ENCODE measurements around the gene C1QTNF8. TPM values are rescaled to one million over a fixed set of nuclear protein-coding genes. Genes with fewer than 3 reads are reported as not detected.

C1QTNF8 gene
- total and polyA plus RNA-seq, 2 of the 13 experiments (the other 11 are each of a cell fraction or from before 2014, with no cell fraction given), result 0.09 TPM; not detected in 1

GRCh38 chr16:1105888-1106620 is 10.0 kb upstream of the C1QTNF8 start (continued):
- TF ChIP-seq RERE (CRISPR knock-in tag; IDR thresholded peaks at IDR 0.05; ENCODE audit: low read depth) (no peak), NCOA5 (CRISPR knock-in tag; IDR thresholded peaks at IDR 0.05) (no peak), HOXD1 (CRISPR knock-in tag; IDR thresholded peaks at IDR 0.05) (no peak), MED8 (CRISPR knock-in tag; IDR thresholded peaks at IDR 0.05; ENCODE audit: insufficient replicate concordance) (no peak), GATAD2A (CRISPR knock-in tag; IDR thresholded peaks at IDR 0.05) (no peak), HNRNPH1 (optimal IDR thresholded peaks at IDR 0.05; ENCODE audit: low read depth, low read length) (no peak), ZBTB20 (CRISPR knock-in tag; IDR thresholded peaks at IDR 0.05; ENCODE audit: borderline replicate concordance, low read depth) (no peak), ZBTB7B (CRISPR knock-in tag; IDR thresholded peaks at IDR 0.05) (no peak), THRA (CRISPR knock-in tag; IDR thresholded peaks at IDR 0.05; ENCODE audit: borderline replicate concordance) (0 out of 2 replicates have a peak, but pooled peaks have one; percentile 27), KDM2A (CRISPR knock-in tag; IDR thresholded peaks at IDR 0.05; ENCODE audit: borderline replicate concordance, low read depth) (peak; percentile 87), AHR (CRISPR knock-in tag; IDR thresholded peaks at IDR 0.05) (no peak), ZNF432 (CRISPR knock-in tag; IDR thresholded peaks at IDR 0.05; ENCODE audit: borderline replicate concordance) (no peak), SP1 (IDR thresholded peaks at IDR 0.05) (no peak), SP1 (CRISPR knock-in tag; IDR thresholded peaks at IDR 0.05) (no peak), ZFP41 (CRISPR knock-in tag; IDR thresholded peaks at IDR 0.05; ENCODE audit: borderline replicate concordance) (no peak), STAG1 (CRISPR knock-in tag; IDR thresholded peaks at IDR 0.05) (peak; percentile 96), CBFB (CRISPR knock-in tag; IDR thresholded peaks at IDR 0.05) (0 out of 2 replicates have a peak, but pooled peaks have one; percentile 20), KDM3A (CRISPR knock-in tag; IDR thresholded peaks at IDR 0.05; ENCODE audit: low read depth) (0 out of 2 replicates have a peak, but pooled peaks have one; percentile 24), ZBTB33 (CRISPR knock-in tag; IDR thresholded peaks at IDR 0.05) (0 out of 2 replicates have a peak, but pooled peaks have one; percentile 26), ZNF138 (CRISPR knock-in tag; IDR thresholded peaks at IDR 0.05; ENCODE audit: low read depth) (no peak), HNF4G (IDR thresholded peaks at IDR 0.05; ENCODE audit: borderline replicate concordance, low read depth, low read length) (no peak), HNF4G (CRISPR knock-in tag; IDR thresholded peaks at IDR 0.05; ENCODE audit: borderline replicate concordance, low read depth) (no peak), YY1 (IDR thresholded peaks at IDR 0.05; ENCODE audit: insufficient read depth, insufficient replicate concordance, low read depth, low read length) (peak; percentile 29)
